HepG2 (cell line): ENCODE measurements around the gene ATRAID. TPM values are rescaled to one million over a fixed set of nuclear protein-coding genes. Genes with fewer than 3 reads are reported as not detected.

Experiments
- ARNTL ChIP-seq: sonication (generic); formaldehyde crosslinking; IDR thresholded peaks from 2 replicates; pipeline ENCODE4 v1.4.0; 2020; ENCODE audit warnings: mild to moderate bottlenecking, missing genetic modification reagents
- EP300 ChIP-seq, 3 experiments: sonication (generic) in 1 of 3; formaldehyde crosslinking in 1 of 3; IDR thresholded peaks; 2 replicates each; pipeline versions ENCODE4 v1.5.1 to v1.6.1; 2011 to 2020; ENCODE audit warnings: low read depth in 2 of 3, low read length in 2 of 3, borderline replicate concordance in 1 of 3, improper control_type of control experiment in 1 of 3, mild to moderate bottlenecking in 1 of 3, missing genetic modification reagents in 1 of 3, moderate library complexity in 1 of 3
- GATA4 ChIP-seq: sonication (generic); IDR thresholded peaks from 2 replicates; pipeline ENCODE4 v1.6.1; 2016; ENCODE audit warnings: antibody characterized with exemption, low read depth, borderline replicate concordance
- GZF1 ChIP-seq: sonication (generic); formaldehyde crosslinking; IDR thresholded peaks from 2 replicates; pipeline ENCODE4 v1.5.1; 2020; ENCODE audit warnings: mild to moderate bottlenecking, missing genetic modification reagents
- HMG20A ChIP-seq: IDR thresholded peaks from 2 replicates; pipeline ENCODE4 v1.6.1; 2016; ENCODE audit warnings: borderline replicate concordance
- HOXA7 ChIP-seq: sonication (generic); formaldehyde crosslinking; IDR thresholded peaks from 2 replicates; pipeline ENCODE4 v1.8.1; 2022; ENCODE audit warnings: mild to moderate bottlenecking, missing genetic modification reagents, moderate library complexity
- NR2F1 ChIP-seq, 2 experiments: fragments of 450-650 bp in 1 of 2; formaldehyde crosslinking in 1 of 2; IDR thresholded peaks; 2 replicates each; pipeline versions ENCODE4 v1.5.0 to v1.6.1; 2016 to 2020; ENCODE audit warnings: mild to moderate bottlenecking in 1 of 2, missing compliant biosample characterization in 1 of 2, missing genetic modification reagents in 1 of 2, moderate library complexity in 1 of 2
- SKI ChIP-seq: fragments of 450-650 bp; IDR thresholded peaks from one replicate; pipeline ENCODE4 v1.6.1; 2018; ENCODE audit warnings: mild to moderate bottlenecking; ENCODE audit not compliant: partially characterized antibody
- SRSF9 ChIP-seq: fragments of 200-400 bp; formaldehyde crosslinking; IDR thresholded peaks from 2 replicates; pipeline ENCODE4 v1.6.1; 2018; ENCODE audit warnings: borderline replicate concordance, mild to moderate bottlenecking, low read depth, low read length; ENCODE audit not compliant: insufficient read depth, poor library complexity, severe bottlenecking
- TGIF2 ChIP-seq: IDR thresholded peaks from 2 replicates; pipeline ENCODE4 v1.6.1; 2016; ENCODE audit warnings: control low read depth, missing compliant biosample characterization
- TOPORS ChIP-seq: sonication (generic); formaldehyde crosslinking; IDR thresholded peaks from 2 replicates; pipeline ENCODE4 v1.8.0; 2023; ENCODE audit warnings: mild to moderate bottlenecking, missing genetic modification reagents
- ZMAT3 ChIP-seq: sonication (generic); formaldehyde crosslinking; conservative IDR thresholded peaks from 2 replicates; pipeline ENCODE4 v1.7.0; 2021; ENCODE audit warnings: missing genetic modification reagents
- ZNF382 ChIP-seq: sonication (generic); formaldehyde crosslinking; IDR thresholded peaks from 2 replicates; pipeline ENCODE4 v1.5.0; 2020; ENCODE audit warnings: missing genetic modification reagents, mild to moderate bottlenecking, borderline replicate concordance
- ZNF446 ChIP-seq: sonication (generic); formaldehyde crosslinking; IDR thresholded peaks from 2 replicates; pipeline ENCODE4 v1.5.0; 2020; ENCODE audit warnings: mild to moderate bottlenecking, missing genetic modification reagents
- ZNF556 ChIP-seq: sonication (generic); formaldehyde crosslinking; IDR thresholded peaks from 2 replicates; pipeline ENCODE4 v1.4.0; 2020; ENCODE audit warnings: mild to moderate bottlenecking, missing genetic modification reagents, borderline replicate concordance
- polyA plus RNA-seq, 8 experiments: library from polyadenylated mRNA; depleted of rRNA in 3 of 8; stranded (reverse) in 7 of 8; unstranded in 1 of 8; fragments of >200 nt; fragmentation: Illumina TruSeq in 4 of 8; extraction: Trizol in 4 of 8; gene quantifications; 2 replicates each; pipeline versions ENCODE4 v1.2.1 to v1.2.3, GENCODE V29; 2011 to 2016; ENCODE audit warnings: low read depth in 4 of 8, missing spikeins in 1 of 8, mixed read lengths in 1 of 8; ENCODE audit not compliant: insufficient read depth in 1 of 8
- total RNA-seq, 5 experiments: library from RNA; depleted of rRNA; stranded (reverse); fragments of >200 nt; fragmentation: Illumina TruSeq; extraction: Trizol; gene quantifications; 2 replicates each; pipeline ENCODE4 v1.2.3, GENCODE V29; 2016; ENCODE audit warnings: low read depth in 1 of 5
- TF ChIP-seq, protein P1 (sequence below): sonication (generic); formaldehyde crosslinking; IDR thresholded peaks from 2 replicates; pipeline ENCODE4 v1.5.0; 2020; ENCODE audit warnings: missing genetic modification reagents
- TF ChIP-seq, protein P2 (sequence below): sonication (generic); formaldehyde crosslinking; IDR thresholded peaks from 2 replicates; pipeline ENCODE4 v1.9.0; 2021; ENCODE audit warnings: missing genetic modification reagents, mild to moderate bottlenecking, borderline replicate concordance
- TF ChIP-seq, protein P3 (sequence below): IDR thresholded peaks from 2 replicates; pipeline ENCODE4 v1.6.1; 2012; ENCODE audit warnings: low read length, improper control_type of control experiment
- TF ChIP-seq, protein P4 (sequence below): sonication (generic); formaldehyde crosslinking; IDR thresholded peaks from 2 replicates; pipeline ENCODE4 v1.5.1; 2020; ENCODE audit warnings: missing genetic modification reagents, mild to moderate bottlenecking, borderline replicate concordance

The ATRAID gene
- total and polyA plus RNA-seq, 2 of the 13 experiments (the other 11 are each of a cell fraction or from before 2014, with no cell fraction given) = 207 to 382 TPM

- TF ChIP-seq, protein P1, sequence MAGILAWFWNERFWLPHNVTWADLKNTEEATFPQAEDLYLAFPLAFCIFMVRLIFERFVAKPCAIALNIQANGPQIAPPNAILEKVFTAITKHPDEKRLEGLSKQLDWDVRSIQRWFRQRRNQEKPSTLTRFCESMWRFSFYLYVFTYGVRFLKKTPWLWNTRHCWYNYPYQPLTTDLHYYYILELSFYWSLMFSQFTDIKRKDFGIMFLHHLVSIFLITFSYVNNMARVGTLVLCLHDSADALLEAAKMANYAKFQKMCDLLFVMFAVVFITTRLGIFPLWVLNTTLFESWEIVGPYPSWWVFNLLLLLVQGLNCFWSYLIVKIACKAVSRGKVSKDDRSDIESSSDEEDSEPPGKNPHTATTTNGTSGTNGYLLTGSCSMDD (CRISPR knock-in tag) = no peak
- TF ChIP-seq SKI (no peak), ZMAT3 (CRISPR knock-in tag) (no peak), HMG20A (CRISPR knock-in tag) (no peak), ZNF382 (CRISPR knock-in tag) (no peak), ARNTL (no peak; the same call in 1 of the 2 replicates), TGIF2 (CRISPR knock-in tag) (peak; percentile 7; the same call in 1 of the 2 replicates), TOPORS (CRISPR knock-in tag) (no peak; the same call in 1 of the 2 replicates), GZF1 (CRISPR knock-in tag) (no peak), HOXA7 (CRISPR knock-in tag) (no peak), GATA4 (no peak), ZNF556 (no peak), NR2F1 (CRISPR knock-in tag; IDR thresholded peaks at IDR 0.05) (peak in 1 of 2 experiments; percentile 0; a peak in 2 of 4 replicates), ZNF446 (CRISPR knock-in tag) (no peak), SRSF9 (no peak), EP300 (IDR thresholded peaks at IDR 0.05; ENCODE audit: low read depth in 2 of 2, low read length in 2 of 2) (no peak), EP300 (CRISPR knock-in tag; IDR thresholded peaks at IDR 0.05; ENCODE audit: borderline replicate concordance) (no peak; the same call in 1 of the 2 replicates)
- TF ChIP-seq, protein P2, sequence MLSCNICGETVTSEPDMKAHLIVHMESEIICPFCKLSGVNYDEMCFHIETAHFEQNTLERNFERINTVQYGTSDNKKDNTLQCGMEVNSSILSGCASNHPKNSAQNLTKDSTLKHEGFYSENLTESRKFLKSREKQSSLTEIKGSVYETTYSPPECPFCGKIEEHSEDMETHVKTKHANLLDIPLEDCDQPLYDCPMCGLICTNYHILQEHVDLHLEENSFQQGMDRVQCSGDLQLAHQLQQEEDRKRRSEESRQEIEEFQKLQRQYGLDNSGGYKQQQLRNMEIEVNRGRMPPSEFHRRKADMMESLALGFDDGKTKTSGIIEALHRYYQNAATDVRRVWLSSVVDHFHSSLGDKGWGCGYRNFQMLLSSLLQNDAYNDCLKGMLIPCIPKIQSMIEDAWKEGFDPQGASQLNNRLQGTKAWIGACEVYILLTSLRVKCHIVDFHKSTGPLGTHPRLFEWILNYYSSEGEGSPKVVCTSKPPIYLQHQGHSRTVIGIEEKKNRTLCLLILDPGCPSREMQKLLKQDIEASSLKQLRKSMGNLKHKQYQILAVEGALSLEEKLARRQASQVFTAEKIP (CRISPR knock-in tag) = no peak
- TF ChIP-seq, protein P3, sequence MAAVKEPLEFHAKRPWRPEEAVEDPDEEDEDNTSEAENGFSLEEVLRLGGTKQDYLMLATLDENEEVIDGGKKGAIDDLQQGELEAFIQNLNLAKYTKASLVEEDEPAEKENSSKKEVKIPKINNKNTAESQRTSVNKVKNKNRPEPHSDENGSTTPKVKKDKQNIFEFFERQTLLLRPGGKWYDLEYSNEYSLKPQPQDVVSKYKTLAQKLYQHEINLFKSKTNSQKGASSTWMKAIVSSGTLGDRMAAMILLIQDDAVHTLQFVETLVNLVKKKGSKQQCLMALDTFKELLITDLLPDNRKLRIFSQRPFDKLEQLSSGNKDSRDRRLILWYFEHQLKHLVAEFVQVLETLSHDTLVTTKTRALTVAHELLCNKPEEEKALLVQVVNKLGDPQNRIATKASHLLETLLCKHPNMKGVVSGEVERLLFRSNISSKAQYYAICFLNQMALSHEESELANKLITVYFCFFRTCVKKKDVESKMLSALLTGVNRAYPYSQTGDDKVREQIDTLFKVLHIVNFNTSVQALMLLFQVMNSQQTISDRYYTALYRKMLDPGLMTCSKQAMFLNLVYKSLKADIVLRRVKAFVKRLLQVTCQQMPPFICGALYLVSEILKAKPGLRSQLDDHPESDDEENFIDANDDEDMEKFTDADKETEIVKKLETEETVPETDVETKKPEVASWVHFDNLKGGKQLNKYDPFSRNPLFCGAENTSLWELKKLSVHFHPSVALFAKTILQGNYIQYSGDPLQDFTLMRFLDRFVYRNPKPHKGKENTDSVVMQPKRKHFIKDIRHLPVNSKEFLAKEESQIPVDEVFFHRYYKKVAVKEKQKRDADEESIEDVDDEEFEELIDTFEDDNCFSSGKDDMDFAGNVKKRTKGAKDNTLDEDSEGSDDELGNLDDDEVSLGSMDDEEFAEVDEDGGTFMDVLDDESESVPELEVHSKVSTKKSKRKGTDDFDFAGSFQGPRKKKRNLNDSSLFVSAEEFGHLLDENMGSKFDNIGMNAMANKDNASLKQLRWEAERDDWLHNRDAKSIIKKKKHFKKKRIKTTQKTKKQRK = no peak
- TF ChIP-seq, protein P4, sequence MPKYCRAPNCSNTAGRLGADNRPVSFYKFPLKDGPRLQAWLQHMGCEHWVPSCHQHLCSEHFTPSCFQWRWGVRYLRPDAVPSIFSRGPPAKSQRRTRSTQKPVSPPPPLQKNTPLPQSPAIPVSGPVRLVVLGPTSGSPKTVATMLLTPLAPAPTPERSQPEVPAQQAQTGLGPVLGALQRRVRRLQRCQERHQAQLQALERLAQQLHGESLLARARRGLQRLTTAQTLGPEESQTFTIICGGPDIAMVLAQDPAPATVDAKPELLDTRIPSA (CRISPR knock-in tag) = no peak
These were observed 1.0 kb downstream of the ATRAID start (continued) for GRCh38 chr2:27212626-27213471.
